ENCODE results near the gene EIF5.

- TF ChIP-seq CTCF (IDR thresholded peaks at IDR 0.05) (no peak), POLR2AphosphoS5 (IDR thresholded peaks at IDR 0.05; ENCODE audit: low read depth, low read length) (peak; percentile 22; the same call in 1 of the 2 replicates), REST (IDR thresholded peaks at IDR 0.05; ENCODE audit: insufficient read depth in 1 of 2, low read depth in 2 of 2, low read length in 1 of 2) (no peak), SIN3A (IDR thresholded peaks at IDR 0.05; ENCODE audit: borderline replicate concordance, insufficient read depth, low read depth, low read length) (no peak), TCF7L2 (IDR thresholded peaks at IDR 0.05; ENCODE audit: low read depth, low read length) (no peak)
These were observed 896 bp downstream of the EIF5 start for GRCh38 chr14:103334644-103335622.
